ENCODE measurements around the gene PLCB4.

The PLCB4 gene

GRCh38 chr20:9031991-9032390 is 36.9 kb upstream of the PLCB4 start:
- ChIA-PET CTCF (interaction anchor here (0.5 to 0.6 kb wide), 2 partner anchors 100 to 1633 kb away, joined by 3 read pairs; no protein-coding TSS in a partner anchor), POLR2A (no interaction called here)
- Histone ChIP-seq H3K9me3 (ENCODE audit: control insufficient read depth, insufficient read depth, low read depth, low read length) (no peaks in the 10 kb centered on the region), H3K4me3 (ENCODE audit: low read depth, low read length) (no peak overlapping the region), H3K4me1 (ENCODE audit: control insufficient read depth, insufficient read depth, low read length) (peaks cover 8% of the 10 kb centered on the region), H3K27ac (ENCODE audit: extremely low read depth, low read depth, low read length) (no peak overlapping the region), H3K36me3 (ENCODE audit: control insufficient read depth in 2 of 2, insufficient read depth in 1 of 2, low read length in 2 of 2) (no peaks in the 10 kb centered on the region)
- TF ChIP-seq ZFP41 (tag by site-specific recombination; IDR thresholded peaks at IDR 0.05; ENCODE audit: borderline replicate concordance) (no peak), ZSCAN23 (tag by site-specific recombination; IDR thresholded peaks at IDR 0.05) (no peak), ZNF16 (tag by site-specific recombination; IDR thresholded peaks at IDR 0.05; ENCODE audit: low read depth) (no peak), ELK4 (IDR thresholded peaks at IDR 0.05; ENCODE audit: borderline replicate concordance, low read depth, low read length) (no peak), PRDM10 (tag by site-specific recombination; IDR thresholded peaks at IDR 0.05) (no peak), ZNF670 (tag by site-specific recombination; IDR thresholded peaks at IDR 0.05; ENCODE audit: low read depth) (no peak), ZNF488 (tag by site-specific recombination; IDR thresholded peaks at IDR 0.05) (no peak)

- ChIA-PET POLR2A (no interaction called here), CTCF (no interaction called here)
- Histone ChIP-seq H3K4me1 (ENCODE audit: control insufficient read depth, insufficient read depth, low read length) (peaks cover 8% of the 10 kb centered on the region), H3K9me3 (ENCODE audit: control insufficient read depth, insufficient read depth, low read depth, low read length) (no peaks in the 10 kb centered on the region), H3K36me3 (ENCODE audit: control insufficient read depth in 2 of 2, insufficient read depth in 1 of 2, low read length in 2 of 2) (no peaks in the 10 kb centered on the region), H3K27ac (ENCODE audit: extremely low read depth, low read depth, low read length) (no peak overlapping the region), H3K4me3 (ENCODE audit: low read depth, low read length) (no peak overlapping the region)
- TF ChIP-seq ZNF776 (tag by site-specific recombination; IDR thresholded peaks at IDR 0.05; ENCODE audit: borderline replicate concordance) = no peak
- TF ChIP-seq ZNF2 (tag by site-specific recombination; IDR thresholded peaks at IDR 0.05) = no peak
- no peak for TF ChIP-seq ZNF391 (tag by site-specific recombination; IDR thresholded peaks at IDR 0.05; ENCODE audit: borderline replicate concordance, low read depth)
- TF ChIP-seq ZBTB26 (tag by site-specific recombination; optimal IDR thresholded peaks at IDR 0.05) = no peak
- TF ChIP-seq REST (tag by site-specific recombination; IDR thresholded peaks at IDR 0.05) = no peak
- TF ChIP-seq ZNF707 (tag by site-specific recombination; IDR thresholded peaks at IDR 0.05) = no peak
- TF ChIP-seq AEBP2 (tag by site-specific recombination; IDR thresholded peaks at IDR 0.05; ENCODE audit: borderline replicate concordance) = no peak
- TF ChIP-seq ZNF664 (tag by site-specific recombination; IDR thresholded peaks at IDR 0.05) = no peak
- no peak for TF ChIP-seq ZNF658 (tag by site-specific recombination; IDR thresholded peaks at IDR 0.05)
- TF ChIP-seq ZNF660 (tag by site-specific recombination; IDR thresholded peaks at IDR 0.05) = no peak
- no peak for TF ChIP-seq ZNF211 (tag by site-specific recombination; IDR thresholded peaks at IDR 0.05; ENCODE audit: low read depth)
- no peak for TF ChIP-seq ZNF18 (tag by site-specific recombination; IDR thresholded peaks at IDR 0.05)
Measured at GRCh38 chr20:9032758-9033157, 36.1 kb upstream of the PLCB4 start.

All from HEK293 (cell line).